GM12878 (cell line): ENCODE data around the gene SETD1A. TPM values are rescaled to one million over a fixed set of nuclear protein-coding genes. Genes with fewer than 3 reads are reported as not detected.

ENCODE experiments used
- ATAC-seq: fragments of 200-7000 bp; cut with Tn5 transposase; 3 replicates; pipeline ENCODE4 v1.9.1; 2020; ENCODE audit warnings: mild to moderate bottlenecking, moderate library complexity
- BruUV-seq: library from RNA; stranded (reverse); fragments of 400-500 nt; replicated peaks from 2 replicates; lab custom pipeline; 2021; lab: Mats Ljungman, UMichigan
- CTCF ChIA-PET: fragments of 300-600 bp; sonication (Branson Sonifier 250); formaldehyde crosslinking; extraction: SDS; loops from one replicate; lab custom pipeline; 2021; ENCODE audit warnings: inconsistent platforms; lab: Yijun Ruan, JAX
- POLR2A ChIA-PET: fragments of 350-600 bp; formaldehyde crosslinking; extraction: SDS; loops from one replicate; lab custom pipeline; 2021; ENCODE audit warnings: inconsistent platforms; lab: Charles Lee
- RAD21 ChIA-PET: fragments of 300-600 bp; sonication (Branson Sonifier 250); formaldehyde crosslinking; loops from one replicate; lab custom pipeline; 2023; ENCODE audit warnings: antibody characterized with exemption; ENCODE audit not compliant: unreplicated experiment; lab: Charles Lee
- SMC1A ChIA-PET: fragments of 300-600 bp; sonication (Branson Sonifier 250); formaldehyde crosslinking; loops from one replicate; lab custom pipeline; 2023; ENCODE audit not compliant: unreplicated experiment, uncharacterized antibody; lab: Charles Lee
- DNase-seq: peaks from one replicate; pipeline ENCODE4 v3.0.0-alpha.2; 2011; ENCODE audit warnings: low read depth, low spot score
- FAIRE-seq: peaks from 3 replicates; lab custom pipeline; 2011; peaks lifted over from hg19 to GRCh38; lab: Jason Lieb, UNC
- H2AFZ ChIP-seq: 2 replicates; pipeline ENCODE4 v1.6.0; 2011; ENCODE audit warnings: low read depth, low read length, control low read depth; ENCODE audit not compliant: control insufficient read depth
- H3K27ac ChIP-seq: 2 replicates; pipeline ENCODE4 v1.5.1; 2011; ENCODE audit warnings: control low read depth; ENCODE audit not compliant: control insufficient read depth, insufficient read depth
- H3K27me3 ChIP-seq, 2 experiments: replicated peaks in 1 of 2; 2 replicates each; pipeline versions ENCODE4 v1.6.0 to v1.6.1; 2011; ENCODE audit warnings: low read length in 1 of 2; ENCODE audit not compliant: control insufficient read depth in 2 of 2, insufficient read depth in 2 of 2
- H3K36me3 ChIP-seq, 2 experiments: 2 replicates each; pipeline ENCODE4 v1.5.1; 2011; ENCODE audit warnings: low read length in 1 of 2; ENCODE audit not compliant: control insufficient read depth in 2 of 2, insufficient read depth in 2 of 2
- H3K4me1 ChIP-seq: 2 replicates; pipeline ENCODE4 v1.6.1; 2011; ENCODE audit warnings: mild to moderate bottlenecking, low read length, moderate library complexity, mixed read lengths; ENCODE audit not compliant: control insufficient read depth, insufficient read depth
- H3K4me2 ChIP-seq: 2 replicates; pipeline ENCODE4 v1.6.0; 2011; ENCODE audit warnings: control low read depth; ENCODE audit not compliant: control insufficient read depth, insufficient read depth
- H3K4me3 ChIP-seq: fragments of 200-600 bp; sonication (generic); 2 replicates; pipeline ENCODE4 v1.5.1; 2016
- H3K79me2 ChIP-seq: 2 replicates; pipeline ENCODE4 v1.6.0; 2011; ENCODE audit warnings: low read length; ENCODE audit not compliant: control insufficient read depth, insufficient read depth
- H3K9ac ChIP-seq: 2 replicates; pipeline ENCODE4 v1.8.0; 2011; ENCODE audit warnings: low read length, control low read depth, mixed read lengths; ENCODE audit not compliant: control insufficient read depth, insufficient read depth
- H3K9me3 ChIP-seq: replicated peaks from 3 replicates; pipeline ENCODE4 v1.5.1; 2011; ENCODE audit warnings: mild to moderate bottlenecking, low read length; ENCODE audit not compliant: control insufficient read depth, insufficient read depth
- H4K20me1 ChIP-seq: 2 replicates; pipeline ENCODE4 v1.6.0; 2011; ENCODE audit not compliant: control insufficient read depth, insufficient read depth
- POLR2A ChIP-seq: IDR thresholded peaks from 2 replicates; pipeline ENCODE4 v1.6.1; 2011; ENCODE audit warnings: low read depth, mild to moderate bottlenecking, low read length
- WGBS: methylation state at CpG from one replicate; pipeline ENCODE4 v1.1.6; 2016; ENCODE audit warnings: low lambda C conversion rate; ENCODE audit not compliant: insufficient replicate concordance, insufficient coverage; ENCODE audit errors: missing lambda C conversion rate; 5-methylcytosine and 5-hydroxymethylcytosine counted together
- in situ Hi-C: fragments of 300-500 bp; cut with MboI; formaldehyde crosslinking; loops from 9 replicates; pipeline ENCODE4 v1.14.3; 2018; ENCODE audit warnings: mixed read lengths
- intact Hi-C: fragments of 100-400 bp; cut with micrococcal nuclease; formaldehyde crosslinking; loops from one replicate; pipeline ENCODE4 v1.14.2; 2022; ENCODE audit not compliant: unreplicated experiment
- polyA plus RNA-seq, 11 experiments: library from polyadenylated mRNA; depleted of rRNA in 4 of 11; unstranded in 6 of 11; stranded (reverse) in 5 of 11; fragments of >200 nt; fragmentation: Nextera tagmentation in 4 of 11; fragmentation: Illumina TruSeq in 1 of 11; extraction: Ambion mirVana in 4 of 11; extraction: Trizol in 1 of 11; gene quantifications; 1 replicate in 1 of 11; 2 replicates in 10 of 11; pipeline versions ENCODE4 v1.2.1 to v1.2.3, GENCODE V29; 2011 to 2016; ENCODE audit warnings: inconsistent platforms in 2 of 11, missing spikeins in 2 of 11, low read depth in 1 of 11
- total RNA-seq, 4 experiments: library from RNA; depleted of rRNA in 3 of 4; stranded (reverse); fragments of >200 nt in 3 of 4; fragmentation: Illumina TruSeq in 1 of 4; extraction: Trizol in 1 of 4; gene quantifications; 2 replicates each; pipeline versions ENCODE4 v1.2.1 to v1.2.3, GENCODE V29; 2013 to 2021
- TF ChIP-seq, protein P1 (sequence below): fragments of 450-650 bp; conservative IDR thresholded peaks from 2 replicates; pipeline ENCODE4 v1.6.1; 2017; ENCODE audit warnings: mild to moderate bottlenecking, moderate library complexity

Gene SETD1A
- total and polyA plus RNA-seq, 10 of the 15 experiments (the other 5 are each of a cell fraction or from before 2014, with no cell fraction given): 0.02 to 25.9 (median 4.9) TPM

DNA sequence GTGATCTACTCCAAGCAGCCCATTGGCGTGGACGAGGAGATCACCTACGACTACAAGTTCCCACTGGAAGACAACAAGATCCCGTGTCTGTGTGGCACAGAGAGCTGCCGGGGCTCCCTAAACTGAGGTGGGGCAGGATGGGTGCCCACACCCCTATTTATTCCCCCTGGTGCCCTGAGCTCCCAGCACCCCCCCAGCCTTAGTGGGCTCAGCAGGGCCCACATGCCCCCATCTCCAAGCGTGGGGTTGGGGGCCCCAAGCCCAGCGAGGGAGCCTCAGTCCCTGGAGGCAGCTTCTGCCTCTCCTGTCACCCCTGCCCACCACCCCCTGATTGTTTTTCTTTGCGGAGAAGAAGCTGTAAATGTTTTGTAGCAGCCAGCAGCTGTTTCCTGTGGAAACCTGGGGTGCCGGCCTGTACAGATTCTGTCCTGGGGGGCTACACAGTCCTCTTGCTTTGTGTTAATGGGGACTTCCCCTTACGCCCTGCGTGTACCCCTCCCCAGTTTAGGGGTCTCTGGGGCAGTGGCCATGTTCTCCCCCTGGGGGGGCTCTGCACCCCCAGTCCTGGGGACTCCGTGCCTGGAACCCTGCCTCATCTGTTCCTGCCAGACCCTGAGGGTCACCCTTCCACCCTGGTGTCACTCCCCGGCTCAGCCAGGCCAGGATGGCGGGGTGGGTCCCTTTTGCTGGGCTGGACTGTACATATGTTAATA lies 26.5 kb downstream of the SETD1A start:
- no peaks in the 10 kb centered on the region for H3K79me2 ChIP-seq
- ATAC-seq (no peak), DNase-seq (no peak), FAIRE-seq (no peak)
- intact Hi-C loops (loop anchor here (2.0 kb wide), 1 partner anchor 111 kb away; the partner anchor contains the start of gene VKORC1), in situ Hi-C loops (loop anchor here (25.0 kb wide), 1 partner anchor 453 kb away; the partner anchor contains the start of genes COX6A2 and ZNF843)
- ChIA-PET RAD21 (interaction anchor here (0.6 to 2.9 kb wide), 9 partner anchors 11 to 890 kb away, joined by 3 to 25 read pairs (median 5); partner anchors contain the start of genes VKORC1 and ZNF267), CTCF (interaction anchor here (0.6 to 2.8 kb wide), 26 partner anchors 11 to 459 kb away, joined by 3 to 17 read pairs (median 8); partner anchors contain the start of genes KAT8, STX4, VKORC1 and ZNF646), POLR2A (interaction anchor here (0.5 to 1.0 kb wide), 2 partner anchors 10 to 11 kb away, joined by 3 read pairs; no protein-coding TSS in a partner anchor), SMC1A (interaction anchor here (0.5 to 2.8 kb wide), 9 partner anchors 12 to 158 kb away, joined by 3 to 11 read pairs (median 4); partner anchors contain the start of genes ZNF646 and ZNF668)
- TF ChIP-seq, protein P1, sequence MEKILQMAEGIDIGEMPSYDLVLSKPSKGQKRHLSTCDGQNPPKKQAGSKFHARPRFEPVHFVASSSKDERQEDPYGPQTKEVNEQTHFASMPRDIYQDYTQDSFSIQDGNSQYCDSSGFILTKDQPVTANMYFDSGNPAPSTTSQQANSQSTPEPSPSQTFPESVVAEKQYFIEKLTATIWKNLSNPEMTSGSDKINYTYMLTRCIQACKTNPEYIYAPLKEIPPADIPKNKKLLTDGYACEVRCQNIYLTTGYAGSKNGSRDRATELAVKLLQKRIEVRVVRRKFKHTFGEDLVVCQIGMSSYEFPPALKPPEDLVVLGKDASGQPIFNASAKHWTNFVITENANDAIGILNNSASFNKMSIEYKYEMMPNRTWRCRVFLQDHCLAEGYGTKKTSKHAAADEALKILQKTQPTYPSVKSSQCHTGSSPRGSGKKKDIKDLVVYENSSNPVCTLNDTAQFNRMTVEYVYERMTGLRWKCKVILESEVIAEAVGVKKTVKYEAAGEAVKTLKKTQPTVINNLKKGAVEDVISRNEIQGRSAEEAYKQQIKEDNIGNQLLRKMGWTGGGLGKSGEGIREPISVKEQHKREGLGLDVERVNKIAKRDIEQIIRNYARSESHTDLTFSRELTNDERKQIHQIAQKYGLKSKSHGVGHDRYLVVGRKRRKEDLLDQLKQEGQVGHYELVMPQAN: no peak
- TF ChIP-seq POLR2A: peak; percentile 2; the same call in 1 of the 2 replicates
- 83% methylated on average over 14 of the region's 14 CpGs for WGBS
- H3K4me2 ChIP-seq: no peak overlapping the region
- H2AFZ ChIP-seq: no peak overlapping the region
- no peaks in the 10 kb centered on the region for H3K4me1 ChIP-seq
- no peak overlapping the region for H3K4me3 ChIP-seq
- H3K9ac ChIP-seq: no peak overlapping the region
- H3K27ac ChIP-seq: no peak overlapping the region
- H3K9me3 ChIP-seq: no peaks in the 10 kb centered on the region
- no TSS peak for BruUV-seq
- no peaks in the 10 kb centered on the region for H4K20me1 ChIP-seq
- H3K36me3 ChIP-seq: peaks cover 5 to 32% of the 10 kb centered on the region in 2 experiments
- no peaks in the 10 kb centered on the region for H3K27me3 ChIP-seq
